Effector CD8-positive, alpha-beta T cell (primary cell): ENCODE measurements around the gene SS18.

ENCODE experiments used
- DNase-seq: peaks from one replicate; lab custom pipeline; 2025; lab: John Stamatoyannopoulos, UW

Gene SS18

DNA sequence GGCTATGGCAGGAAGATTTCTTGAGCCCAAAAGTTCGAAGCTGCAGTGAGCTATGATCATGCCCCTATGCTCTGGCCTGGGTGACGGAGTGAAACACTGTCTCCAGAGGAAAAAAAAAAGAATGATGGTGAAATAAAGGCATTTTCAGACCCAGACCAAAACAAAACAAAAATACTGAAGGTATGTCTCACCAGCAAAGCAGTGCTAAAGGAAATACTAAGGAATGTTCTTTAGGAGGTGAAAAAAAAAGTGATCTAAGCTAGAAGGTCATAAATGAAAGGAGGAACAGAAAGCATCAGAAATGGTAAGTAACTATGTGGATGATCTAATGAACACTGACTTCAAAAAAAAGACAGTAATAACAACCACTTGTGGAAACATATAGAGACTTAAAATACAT is 18.7 kb downstream of the SS18 start:
- no peak for DNase-seq

DNA sequence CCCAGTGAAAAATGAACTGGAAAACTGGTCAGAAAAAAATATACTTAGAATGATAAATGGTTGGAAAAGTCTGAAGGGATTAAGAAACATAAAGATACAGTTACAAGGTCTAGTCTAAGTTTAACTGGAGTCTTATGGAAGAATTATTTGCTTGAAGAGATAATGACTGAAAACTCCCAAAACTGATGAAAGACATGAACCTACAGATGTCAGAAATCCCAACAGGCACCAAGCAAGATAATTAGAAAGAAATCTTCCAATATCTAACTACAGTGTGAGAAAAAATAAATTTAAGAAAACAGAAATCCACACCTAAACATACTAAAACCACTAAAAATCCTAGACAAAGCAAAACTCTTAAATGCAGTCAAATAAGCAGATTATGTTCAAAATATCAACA is 19.4 kb downstream of the SS18 start:
- DNase-seq, result no peak

- no peak for DNase-seq
Observed at GRCh38 chr18:26059357-26059756, 31.1 kb downstream of the SS18 start.

- no peak for DNase-seq
Observed at GRCh38 chr18:26057344-26057773, 33.1 kb downstream of the SS18 start.

DNA sequence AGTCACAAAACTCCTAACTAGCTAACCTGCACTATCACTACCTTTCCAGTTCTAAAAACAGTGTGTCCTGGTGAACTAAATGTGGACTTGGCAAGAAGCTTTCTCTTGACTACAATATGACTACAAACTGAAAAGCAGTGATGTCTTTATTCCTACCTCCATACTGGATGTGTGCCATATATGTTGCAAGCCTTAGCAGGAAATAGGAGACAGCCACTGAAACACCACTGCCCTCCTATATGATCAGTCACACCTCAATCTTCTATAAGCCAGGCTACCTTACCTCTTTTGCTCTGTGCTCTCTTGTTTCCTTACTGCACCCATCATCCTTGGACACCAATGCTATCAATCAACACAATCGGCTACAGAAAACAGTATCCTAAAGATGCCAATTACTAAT is 34.1 kb downstream of the SS18 start:
- DNase-seq, result no peak

DNA sequence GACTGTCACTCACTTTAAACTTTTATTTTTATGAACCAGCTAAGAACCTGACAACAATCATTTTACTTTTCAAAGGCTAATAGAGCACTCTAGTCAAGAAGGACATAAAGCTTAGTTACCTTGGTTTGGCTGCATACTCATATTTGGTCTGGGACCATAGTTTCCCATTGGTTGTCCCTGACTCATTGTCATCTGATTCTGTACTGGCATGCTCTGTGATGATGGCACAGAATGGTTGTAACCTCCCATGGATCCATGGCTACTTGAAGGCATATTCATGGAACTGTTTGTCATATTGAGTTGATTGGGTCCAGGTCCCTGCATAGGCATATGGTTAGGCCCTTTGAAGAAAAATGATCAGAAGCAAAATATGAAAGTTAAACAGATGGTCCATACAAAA is 37.9 kb downstream of the SS18 start:
- DNase-seq, result no peak

GRCh38 chr18:26051843-26052242 is 38.6 kb downstream of the SS18 start:
- no peak for DNase-seq

DNA sequence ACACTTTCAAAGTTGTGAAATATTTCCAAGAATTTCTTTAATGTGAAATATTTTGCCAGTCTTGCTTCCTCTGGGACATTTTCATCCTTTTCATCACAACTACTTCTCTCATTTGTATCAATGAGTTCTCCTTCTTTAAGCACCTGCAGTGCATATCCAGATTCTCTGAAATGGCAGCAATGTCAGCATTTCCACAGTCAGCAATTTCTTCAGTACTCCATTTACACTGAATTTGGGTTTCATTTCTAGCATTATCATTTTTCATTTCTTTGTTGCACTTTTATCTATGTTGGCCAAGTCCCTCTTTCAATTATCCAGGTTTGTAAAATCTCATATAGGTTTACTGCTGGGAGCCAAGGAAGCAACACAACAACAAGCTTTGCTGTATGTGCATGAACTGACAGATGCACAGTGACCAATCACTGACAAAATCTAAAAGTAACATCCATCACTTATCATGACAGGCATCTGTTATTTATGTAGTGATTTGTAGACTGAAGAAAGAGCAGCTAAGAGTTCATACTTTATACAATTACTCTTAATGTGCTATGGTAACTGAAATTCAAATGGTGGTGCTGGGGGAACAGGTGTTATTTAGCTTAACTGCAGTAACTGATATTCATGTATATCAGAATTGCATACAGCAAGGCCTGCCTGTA is 43.9 kb downstream of the SS18 start:
- no peak for DNase-seq

DNA sequence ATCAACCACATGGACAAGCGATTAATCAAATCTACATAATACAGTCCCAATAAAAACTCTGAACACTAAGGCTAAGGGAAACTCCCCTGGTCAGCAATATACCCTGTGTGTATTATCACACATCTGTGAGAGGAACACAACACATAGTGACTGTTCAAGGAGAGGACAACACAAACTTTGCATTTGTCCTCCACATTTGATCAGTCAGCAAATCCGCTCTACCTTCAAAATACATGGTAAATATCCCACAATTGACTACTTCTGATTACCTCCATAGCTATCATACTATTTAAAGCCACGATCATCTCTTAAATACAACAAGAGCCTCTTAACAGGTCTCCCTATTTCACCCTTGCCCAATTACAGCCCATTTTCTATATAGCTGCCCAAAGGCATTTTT is 45.6 kb downstream of the SS18 start:
- no peak for DNase-seq

- no peak for DNase-seq
Observed at GRCh38 chr18:26040051-26040656, 50.3 kb downstream of the SS18 start.

- no peak for DNase-seq
Observed at GRCh38 chr18:26039203-26039602, 51.2 kb downstream of the SS18 start.

DNA sequence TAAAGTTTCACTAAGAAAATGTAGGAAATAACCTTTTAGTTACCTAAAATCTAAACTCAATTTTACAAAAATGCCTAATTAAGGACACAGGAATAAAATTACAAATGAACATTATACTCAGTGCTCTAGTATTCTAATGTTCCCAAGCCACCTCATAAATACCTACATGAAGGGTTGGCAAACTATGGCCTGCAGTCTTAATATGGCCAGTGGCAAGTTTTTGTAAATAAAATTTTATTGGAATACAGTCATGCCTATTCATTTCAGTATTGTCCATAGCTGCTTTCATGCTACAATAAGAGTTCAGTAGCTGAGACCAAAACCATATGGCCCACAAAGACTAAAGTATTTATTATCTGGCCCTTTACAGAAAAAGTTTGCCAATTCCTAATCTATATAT is 53.8 kb downstream of the SS18 start:
- no peak for DNase-seq

- no peak for DNase-seq
Observed at GRCh38 chr18:26034850-26035497, 55.4 kb downstream of the SS18 start.

GRCh38 chr18:26022585-26022984 is 67.8 kb downstream of the SS18 start:
- no peak for DNase-seq

GRCh38 chr18:26021061-26021754 is 69.2 kb downstream of the SS18 start:
- DNase-seq, result no peak

- no peak for DNase-seq
Observed at GRCh38 chr18:26017929-26018328, 72.5 kb downstream of the SS18 start.

DNA sequence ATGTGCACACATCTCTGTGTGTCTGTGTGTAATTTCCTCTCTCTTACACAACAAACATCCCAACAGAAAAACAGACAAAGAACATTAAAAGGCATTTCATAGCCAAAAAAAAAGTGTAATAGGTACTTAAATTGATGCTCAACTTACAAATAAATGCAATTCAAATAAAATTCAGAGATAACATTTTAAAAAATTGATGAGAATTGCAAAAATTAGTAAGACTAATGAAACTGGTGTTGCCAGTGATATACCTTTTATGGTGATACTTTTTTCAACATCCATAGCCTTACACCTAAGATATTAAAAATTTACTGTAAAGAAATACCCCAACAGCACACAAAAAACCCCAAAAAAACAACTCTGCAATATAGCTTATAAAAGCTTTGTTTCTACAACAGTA is 76.0 kb downstream of the SS18 start:
- DNase-seq, result no peak

GRCh38 chr18:26008619-26009018 is 81.8 kb downstream of the SS18 start:
- DNase-seq, result no peak

GRCh38 chr18:26008096-26008495 is 82.3 kb downstream of the SS18 start:
- DNase-seq, result no peak

DNA sequence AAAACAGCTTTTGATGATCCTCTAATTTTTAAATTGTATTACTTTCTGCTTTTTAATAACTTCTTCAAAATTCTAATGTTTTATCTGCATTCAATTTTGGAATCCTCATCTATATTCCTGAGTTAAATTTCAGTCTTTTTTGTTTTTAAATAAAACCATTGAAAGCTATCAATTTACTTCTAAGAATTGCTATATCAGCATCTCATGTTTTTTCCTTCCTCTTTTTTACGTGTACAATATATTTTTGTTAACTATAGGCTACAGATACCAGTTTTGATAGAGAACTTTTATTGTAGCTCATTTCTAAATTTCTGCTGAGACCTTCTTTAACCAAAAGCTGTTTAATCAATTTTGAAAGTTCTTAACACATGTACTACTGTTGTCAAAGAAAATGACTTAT is 84.5 kb downstream of the SS18 start:
- no peak for DNase-seq

DNA sequence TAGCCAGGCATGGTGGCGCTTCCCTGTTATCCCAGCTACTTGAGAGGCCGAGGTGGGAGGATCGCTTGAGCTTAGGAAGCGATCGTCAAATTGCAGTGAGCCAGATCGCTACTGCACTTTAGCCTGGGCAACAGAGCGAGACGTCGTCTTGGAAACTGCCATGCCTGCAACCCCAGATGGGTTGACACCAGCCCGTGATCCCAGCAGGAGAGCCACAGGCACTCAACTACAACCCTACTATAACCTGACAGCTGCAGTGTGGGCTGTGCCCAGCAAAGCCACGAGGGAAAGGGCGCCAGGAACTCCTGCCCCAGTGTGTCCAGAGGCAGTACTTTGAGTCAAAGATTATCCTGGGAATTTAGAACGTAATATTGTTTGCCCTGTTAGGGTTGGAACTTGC is 85.6 kb downstream of the SS18 start:
- no peak for DNase-seq

DNA sequence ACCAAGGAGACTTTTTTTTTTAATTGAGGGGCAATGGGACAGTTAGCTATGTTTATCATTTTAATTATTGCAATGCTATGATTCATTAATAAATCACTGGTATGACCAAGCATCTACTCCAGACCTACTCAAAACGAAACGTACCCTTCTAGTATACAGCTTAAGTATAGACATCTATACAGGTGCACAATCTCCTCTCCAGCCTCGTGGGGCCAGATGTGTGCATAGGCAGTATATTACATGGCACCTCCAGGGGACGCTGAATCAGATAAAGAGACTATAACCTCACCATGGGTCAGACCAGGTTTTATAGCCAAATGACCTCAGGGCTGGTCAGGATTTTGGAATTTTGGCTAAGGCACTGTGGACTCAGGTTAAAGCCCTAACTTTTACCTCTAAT is 86.6 kb downstream of the SS18 start:
- no peak for DNase-seq

GRCh38 chr18:26003356-26003755 is 87.1 kb downstream of the SS18 start:
- no peak for DNase-seq
